IPS-20b (cell line): ENCODE data around the gene TBC1D9.
A peak's percentile ranks its signal among the peaks of the same experiment; 100 is the strongest.

Source experiments
- H3K27ac ChIP-seq: one replicate; pipeline ENCODE4 v1.5.1; 2013; ENCODE audit warnings: low read length
- H3K27me3 ChIP-seq: 2 replicates; pipeline ENCODE4 v1.6.1; 2013; ENCODE audit warnings: mild to moderate bottlenecking, low read length, inconsistent platforms; ENCODE audit not compliant: insufficient read depth
- H3K36me3 ChIP-seq: 2 replicates; pipeline ENCODE4 v1.6.1; 2013; ENCODE audit warnings: low read depth, mild to moderate bottlenecking, inconsistent platforms, low read length, moderate library complexity; ENCODE audit not compliant: insufficient read depth
- H3K4me1 ChIP-seq: 2 replicates; pipeline ENCODE4 v1.6.1; 2013; ENCODE audit warnings: mild to moderate bottlenecking, control low read depth, inconsistent platforms, low read length, moderate library complexity; ENCODE audit not compliant: insufficient read depth
- H3K4me3 ChIP-seq: 2 replicates; pipeline ENCODE4 v1.5.1; 2013; ENCODE audit warnings: mild to moderate bottlenecking, low read length, inconsistent platforms
- H3K9ac ChIP-seq: 2 replicates; pipeline ENCODE4 v1.6.1; 2013; ENCODE audit warnings: low read depth, mild to moderate bottlenecking, inconsistent platforms, low read length, moderate library complexity
- H3K9me3 ChIP-seq: 2 replicates; pipeline ENCODE4 v1.6.1; 2013; ENCODE audit warnings: mild to moderate bottlenecking, low read depth, low read length, inconsistent platforms; ENCODE audit not compliant: insufficient read depth

Gene TBC1D9

DNA sequence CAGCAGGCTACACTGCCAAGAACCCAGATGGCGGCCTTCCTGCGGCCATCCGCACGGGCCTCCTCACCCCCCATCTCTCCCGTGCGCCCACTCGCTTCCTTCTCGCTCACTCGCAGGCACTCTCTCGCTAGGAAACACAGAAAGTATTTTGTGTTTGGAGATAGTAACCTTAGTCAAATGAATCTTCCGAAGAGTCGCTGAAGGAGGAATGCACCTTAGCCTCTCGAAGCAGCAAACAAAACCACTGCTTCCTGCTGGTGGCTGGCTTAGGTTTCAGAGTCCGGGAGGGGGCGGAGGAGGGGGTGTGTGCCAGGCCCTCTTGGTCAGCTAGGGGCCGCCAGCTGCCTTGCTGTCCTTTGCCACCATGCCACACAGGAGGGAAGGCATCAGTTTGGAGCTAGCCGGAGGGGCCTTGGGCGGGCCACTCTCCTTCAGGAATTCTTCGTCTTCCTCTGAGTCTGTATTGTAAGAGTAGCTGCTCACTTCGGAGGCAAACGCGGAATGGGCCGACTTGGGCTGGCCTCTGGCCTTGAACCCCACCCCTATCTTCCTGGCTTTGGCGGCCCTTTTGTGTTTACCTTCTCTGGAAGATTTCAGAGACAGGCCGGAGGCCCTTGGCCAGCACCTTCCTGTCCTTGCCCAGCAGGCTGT, 114.3 kb downstream of the TBC1D9 start:
- Histone ChIP-seq H3K4me1 (peaks cover 14% of the 10 kb centered on the region; the same call in 1 of the 2 replicates), H3K27me3 (no peaks in the 10 kb centered on the region), H3K9ac (no peak overlapping the region), H3K27ac (peak overlapping the region; percentile 24), H3K36me3 (no peaks in the 10 kb centered on the region), H3K4me3 (peak overlapping the region; percentile 35; the same call in 1 of the 2 replicates), H3K9me3 (no peaks in the 10 kb centered on the region)

DNA sequence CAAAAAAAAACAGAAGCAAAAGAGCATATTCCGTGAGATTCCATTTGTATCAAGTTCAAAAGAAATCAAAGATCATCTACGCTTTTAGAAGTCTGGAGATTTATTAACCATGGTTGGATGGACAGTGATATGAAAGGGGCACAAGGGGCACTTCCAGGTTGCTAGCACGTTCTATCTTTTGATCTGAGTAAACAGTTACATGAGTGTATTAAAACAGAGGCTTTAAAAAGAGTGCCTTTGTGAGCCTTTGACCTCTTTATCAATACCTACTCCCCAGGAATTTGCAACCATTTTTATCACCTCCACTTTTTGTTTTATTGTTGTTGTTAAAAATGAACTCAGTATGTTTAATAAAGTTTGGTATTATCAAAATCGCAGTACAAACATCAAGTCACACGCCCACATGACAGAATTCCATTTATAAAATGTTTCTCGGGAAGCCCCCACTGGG, 115.1 kb downstream of the TBC1D9 start:
- Histone ChIP-seq H3K27ac (no peak overlapping the region), H3K27me3 (no peaks in the 10 kb centered on the region), H3K9me3 (no peaks in the 10 kb centered on the region), H3K4me1 (peaks cover 14% of the 10 kb centered on the region; the same call in 1 of the 2 replicates), H3K36me3 (no peaks in the 10 kb centered on the region), H3K4me3 (no peak overlapping the region), H3K9ac (no peak overlapping the region)

- no peak overlapping the region for H3K27ac ChIP-seq
- no peaks in the 10 kb centered on the region for H3K36me3 ChIP-seq
- H3K4me3 ChIP-seq: no peak overlapping the region
- no peaks in the 10 kb centered on the region for H3K9me3 ChIP-seq
- H3K4me1 ChIP-seq: peaks cover 15% of the 10 kb centered on the region
- H3K9ac ChIP-seq: no peak overlapping the region
- H3K27me3 ChIP-seq: no peaks in the 10 kb centered on the region
These were observed 115.9 kb downstream of the TBC1D9 start for GRCh38 chr4:140640150-140640748.

- H3K4me1 ChIP-seq: peaks cover 15% of the 10 kb centered on the region
- H3K27ac ChIP-seq: no peak overlapping the region
- no peaks in the 10 kb centered on the region for H3K9me3 ChIP-seq
- no peaks in the 10 kb centered on the region for H3K36me3 ChIP-seq
- no peak overlapping the region for H3K9ac ChIP-seq
- no peaks in the 10 kb centered on the region for H3K27me3 ChIP-seq
- no peak overlapping the region for H3K4me3 ChIP-seq
These were observed 117.1 kb downstream of the TBC1D9 start for GRCh38 chr4:140639066-140639465.

DNA sequence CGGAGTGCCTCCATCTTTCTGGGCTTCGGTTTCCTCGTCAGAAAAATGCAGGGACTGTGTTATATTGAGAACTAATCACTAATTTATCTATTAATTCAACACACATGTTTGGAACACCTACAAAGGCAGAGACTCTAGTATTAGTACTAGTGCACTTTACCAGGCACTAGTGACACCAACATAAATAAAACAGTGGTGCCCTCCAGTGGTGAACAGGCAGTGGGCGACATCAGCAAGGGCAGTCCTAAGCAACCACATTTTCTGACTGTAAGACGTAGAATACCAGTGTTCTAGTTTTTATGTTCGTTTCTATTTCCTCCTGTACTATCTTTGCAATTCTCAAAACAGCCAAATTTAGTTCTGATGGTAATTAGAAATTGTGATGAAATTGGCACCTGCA, 118.3 kb downstream of the TBC1D9 start:
- Histone ChIP-seq H3K4me1 (peaks cover 15% of the 10 kb centered on the region), H3K9ac (no peak overlapping the region), H3K27ac (no peak overlapping the region), H3K4me3 (no peak overlapping the region), H3K36me3 (no peaks in the 10 kb centered on the region), H3K27me3 (no peaks in the 10 kb centered on the region), H3K9me3 (no peaks in the 10 kb centered on the region)

DNA sequence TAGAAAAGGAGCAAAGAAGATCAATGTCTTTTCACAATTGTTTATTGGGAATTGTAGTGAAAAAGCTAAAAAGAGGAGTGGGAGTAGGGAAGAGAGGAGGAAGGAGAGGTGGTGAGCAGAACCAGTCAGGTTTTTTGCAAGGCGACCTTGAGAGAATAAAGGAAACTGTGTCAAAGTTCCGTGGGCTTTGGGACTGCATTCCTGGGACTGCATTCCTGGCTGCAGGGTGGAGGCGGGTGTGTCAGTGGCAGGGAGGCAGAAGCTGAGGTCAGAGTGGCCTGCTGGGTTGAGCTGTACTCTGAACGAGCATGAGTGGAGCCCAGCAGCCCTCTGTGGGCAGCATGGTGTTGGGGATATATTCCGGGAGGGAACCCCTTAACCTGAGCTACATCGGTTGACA, 120.6 kb downstream of the TBC1D9 start:
- no peak overlapping the region for H3K27ac ChIP-seq
- peaks cover 4% of the 10 kb centered on the region for H3K4me1 ChIP-seq
- H3K36me3 ChIP-seq: no peaks in the 10 kb centered on the region
- H3K4me3 ChIP-seq: no peak overlapping the region
- no peaks in the 10 kb centered on the region for H3K9me3 ChIP-seq
- no peaks in the 10 kb centered on the region for H3K27me3 ChIP-seq
- H3K9ac ChIP-seq: no peak overlapping the region

GRCh38 chr4:140633951-140634350, 122.2 kb downstream of the TBC1D9 start:
- Histone ChIP-seq H3K9ac (no peak overlapping the region), H3K9me3 (no peaks in the 10 kb centered on the region), H3K4me3 (no peak overlapping the region), H3K36me3 (no peaks in the 10 kb centered on the region), H3K27me3 (no peaks in the 10 kb centered on the region), H3K27ac (no peak overlapping the region), H3K4me1 (peaks cover 4% of the 10 kb centered on the region)

DNA sequence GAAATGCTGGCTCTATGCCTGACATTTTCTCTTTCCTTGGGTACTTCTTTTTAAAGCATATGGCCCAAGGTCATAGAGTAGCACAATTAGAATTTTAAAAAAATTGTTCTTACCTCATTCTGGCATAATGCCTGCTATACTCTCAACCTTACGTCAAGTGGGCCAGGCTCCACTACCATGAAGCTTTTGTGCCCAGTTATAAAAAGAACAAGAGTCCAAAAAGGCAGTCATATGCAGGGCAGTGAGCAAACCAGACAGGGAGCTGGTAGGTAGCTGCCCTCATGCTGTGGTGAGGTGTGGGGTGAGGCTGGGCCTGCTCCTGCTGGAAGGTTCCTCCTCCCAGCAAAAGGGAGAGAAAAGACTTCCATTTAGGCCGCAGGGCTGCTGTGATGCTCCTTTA, 123.1 kb downstream of the TBC1D9 start:
- Histone ChIP-seq H3K27ac (no peak overlapping the region), H3K9me3 (no peaks in the 10 kb centered on the region), H3K9ac (no peak overlapping the region), H3K27me3 (no peaks in the 10 kb centered on the region), H3K36me3 (no peaks in the 10 kb centered on the region), H3K4me1 (peaks cover 4% of the 10 kb centered on the region), H3K4me3 (no peak overlapping the region)

DNA sequence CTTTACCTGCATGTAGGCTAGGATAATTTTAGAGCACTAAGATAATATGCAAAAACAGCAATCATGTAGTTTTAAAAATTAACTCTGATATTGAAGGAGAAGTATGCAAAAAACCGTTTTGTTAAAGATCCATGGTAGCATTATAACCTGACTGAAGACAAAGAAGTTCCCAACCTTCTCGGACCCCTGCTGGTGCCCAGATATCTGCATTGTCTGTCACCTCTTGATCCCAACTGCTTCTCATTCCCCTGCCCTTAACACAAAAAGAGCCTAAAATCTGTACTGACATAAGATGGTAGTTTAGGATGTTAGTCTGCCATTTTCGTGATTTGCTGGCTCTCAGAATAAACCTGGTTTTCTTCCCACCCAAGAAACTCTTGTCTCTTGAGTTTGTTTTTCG, 125.9 kb downstream of the TBC1D9 start:
- H3K36me3 ChIP-seq: no peaks in the 10 kb centered on the region

GRCh38 chr4:140628016-140628415, 128.2 kb downstream of the TBC1D9 start:
- H3K9ac ChIP-seq: no peak overlapping the region
- H3K27me3 ChIP-seq: no peaks in the 10 kb centered on the region
- no peaks in the 10 kb centered on the region; the same call in 1 of the 2 replicates for H3K4me1 ChIP-seq
- H3K9me3 ChIP-seq: no peaks in the 10 kb centered on the region
- no peaks in the 10 kb centered on the region for H3K36me3 ChIP-seq
- no peak overlapping the region for H3K27ac ChIP-seq
- H3K4me3 ChIP-seq: no peak overlapping the region

More for the DNA sequence above, 125.9 kb downstream of the TBC1D9 start:
- Histone ChIP-seq H3K4me3 (no peak overlapping the region), H3K27me3 (no peaks in the 10 kb centered on the region), H3K9ac (no peak overlapping the region), H3K9me3 (no peaks in the 10 kb centered on the region), H3K4me1 (no peaks in the 10 kb centered on the region; the same call in none of the 2 replicates), H3K27ac (no peak overlapping the region)

GRCh38 chr4:140626661-140627376, 129.4 kb downstream of the TBC1D9 start:
- no peaks in the 10 kb centered on the region for H3K9me3 ChIP-seq
- no peaks in the 10 kb centered on the region; the same call in 1 of the 2 replicates for H3K4me1 ChIP-seq
- no peak overlapping the region for H3K4me3 ChIP-seq
- no peak overlapping the region for H3K27ac ChIP-seq
- H3K9ac ChIP-seq: no peak overlapping the region
- no peaks in the 10 kb centered on the region for H3K27me3 ChIP-seq
- H3K36me3 ChIP-seq: no peaks in the 10 kb centered on the region
